DMS79 treated with DMSO at 0.1 percent for 48 hours (cell line): Measurements from ENCODE around the gene MYCN.

Experiments used
- DNase-seq: peaks from one replicate; lab custom pipeline; 2025; lab: John Stamatoyannopoulos, UW

MYCN gene

DNA sequence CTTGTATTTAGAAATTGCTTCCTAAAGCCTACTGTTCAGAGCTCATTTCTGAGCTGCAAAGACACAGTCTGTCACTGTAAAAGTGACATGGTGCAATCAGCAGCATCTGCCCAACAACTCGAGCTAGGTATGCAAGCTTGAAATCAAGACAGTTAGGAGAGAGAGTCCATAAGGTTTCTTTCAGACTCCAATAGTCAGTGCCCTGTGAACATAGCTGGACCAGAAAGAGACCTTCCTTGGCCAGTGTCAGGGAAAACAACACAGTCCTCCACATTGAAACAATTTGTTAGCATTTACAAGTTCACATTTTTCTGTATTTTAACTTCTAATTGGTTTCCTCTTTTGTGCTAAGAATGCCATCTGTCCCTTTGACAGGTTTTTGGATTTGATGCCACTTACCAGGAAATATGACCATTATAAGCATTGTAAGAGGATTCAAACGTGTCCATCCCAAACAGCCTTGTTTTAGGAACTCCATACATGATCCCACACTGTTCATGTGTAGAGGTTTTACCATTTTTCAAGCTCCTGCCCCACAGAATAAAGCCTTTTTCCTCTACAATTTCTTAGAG, 8.9 kb upstream of the MYCN start:
- no peak for DNase-seq

DNA sequence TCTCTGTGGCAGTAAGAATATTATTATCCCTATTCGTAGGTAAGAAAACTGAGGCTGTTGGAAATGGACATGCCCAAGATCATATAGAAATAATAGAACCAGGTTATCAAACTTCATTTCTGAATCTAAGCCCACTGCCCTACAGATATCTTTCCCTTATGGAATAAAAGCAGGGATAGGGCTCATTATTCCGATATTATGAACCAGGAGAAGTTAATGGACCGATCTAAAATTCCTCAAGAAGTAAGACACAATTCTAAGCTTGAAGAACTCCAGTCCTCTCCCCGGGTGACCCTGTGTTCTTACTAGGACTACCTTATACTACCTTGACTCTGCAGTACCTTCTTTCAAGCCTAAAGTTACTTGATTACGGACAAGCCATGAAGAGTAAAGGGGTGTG, 8.4 kb upstream of the MYCN start:
- DNase-seq, result no peak

DNA sequence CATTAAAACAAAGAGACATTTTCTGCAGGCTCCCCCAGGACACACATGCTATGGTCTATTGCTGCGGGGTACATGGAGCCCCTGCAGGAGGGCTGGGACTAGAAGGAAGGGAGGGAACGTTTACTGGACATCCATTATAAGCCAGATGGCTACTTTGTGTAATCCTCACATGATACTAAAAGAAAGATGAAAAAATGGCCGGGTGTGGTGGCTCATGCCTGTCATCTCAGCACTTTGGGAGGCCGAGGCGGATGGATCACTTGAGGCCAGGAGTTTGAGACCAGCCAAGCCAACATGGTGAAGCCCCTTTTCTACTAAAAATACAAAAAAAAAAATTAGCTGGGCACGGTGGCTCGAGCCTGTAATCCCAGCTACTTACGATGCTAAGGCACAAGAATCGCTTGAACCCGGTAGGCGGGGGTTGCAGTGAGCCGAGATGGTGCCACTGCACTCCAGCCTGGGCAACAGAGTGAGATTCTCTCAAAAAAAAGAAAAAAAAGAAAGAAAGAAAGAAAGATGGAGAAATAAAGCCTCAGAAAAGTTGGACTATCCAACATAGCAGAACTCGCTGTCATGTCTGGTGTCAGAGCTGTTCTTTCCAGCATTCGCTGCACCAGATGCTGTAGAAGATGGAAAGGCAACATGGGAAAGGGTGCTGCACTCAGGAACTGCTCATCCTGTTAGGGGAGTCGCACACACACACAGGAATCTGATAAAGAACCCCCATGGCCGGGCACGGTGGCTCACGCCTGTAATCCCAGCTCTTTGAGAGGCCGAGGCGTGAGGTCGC, 7.8 kb upstream of the MYCN start:
- no peak for DNase-seq

DNA sequence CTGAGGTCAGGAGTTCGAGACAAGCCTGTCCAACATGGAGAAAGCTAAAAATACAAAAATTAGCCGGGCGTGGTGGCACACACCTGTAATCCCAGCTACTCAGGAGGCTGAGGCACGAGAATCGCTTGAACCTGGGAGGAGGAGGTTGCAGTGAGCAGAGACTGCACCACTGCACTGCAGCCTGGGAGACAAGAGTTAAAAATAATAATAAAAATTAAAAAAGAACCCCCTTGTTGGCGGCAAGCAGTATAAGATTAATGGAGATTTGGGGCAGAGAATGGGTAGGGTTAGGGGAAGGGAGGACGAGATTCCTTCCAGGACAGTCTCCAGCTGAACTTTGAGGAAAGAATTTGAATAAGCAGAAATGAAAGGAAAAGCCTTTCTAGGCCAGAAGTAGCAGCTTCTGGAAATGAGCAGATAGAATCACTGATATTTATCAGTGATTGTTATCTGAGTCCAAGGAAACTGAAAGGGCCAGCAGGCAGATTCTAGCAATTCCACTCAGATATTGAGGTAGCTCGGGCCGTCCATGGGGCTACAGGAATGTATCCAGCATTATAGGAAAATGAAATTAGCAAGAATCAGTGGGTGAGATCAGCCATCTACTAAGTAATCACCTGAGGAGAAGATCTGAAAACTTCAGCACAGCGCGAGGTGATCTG, 7.0 kb upstream of the MYCN start:
- no peak for DNase-seq

DNA sequence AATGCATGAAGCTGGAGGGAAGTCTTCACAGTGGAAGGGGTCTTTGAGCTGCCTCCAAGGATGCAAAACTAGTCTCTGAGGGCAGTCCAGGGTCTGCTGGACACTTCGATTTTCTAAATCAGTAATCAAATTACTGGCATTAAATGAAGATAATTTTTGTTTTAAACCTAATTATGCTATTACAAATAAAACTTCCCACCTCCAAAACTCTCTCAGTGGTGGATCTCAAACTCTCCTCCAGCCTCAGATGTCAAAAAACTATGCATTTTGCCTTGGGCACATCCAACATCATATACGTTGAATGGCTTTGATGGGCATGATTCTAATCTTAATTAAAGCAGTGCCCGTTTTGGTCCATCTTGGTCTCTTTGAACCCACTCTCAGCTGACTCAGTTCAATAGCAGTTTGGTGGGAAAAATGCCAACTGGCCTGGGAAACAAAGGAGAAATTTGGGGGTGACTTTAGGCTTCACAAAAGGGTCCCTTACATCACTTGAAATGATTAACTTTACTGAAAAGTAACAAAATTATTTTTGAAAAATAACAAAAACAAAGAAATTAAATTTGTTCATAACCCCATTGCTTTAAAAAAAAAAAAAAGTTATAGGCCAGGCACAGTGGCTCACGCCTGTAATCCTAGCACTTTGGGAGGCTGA, 5.9 kb upstream of the MYCN start:
- no peak for DNase-seq

DNA sequence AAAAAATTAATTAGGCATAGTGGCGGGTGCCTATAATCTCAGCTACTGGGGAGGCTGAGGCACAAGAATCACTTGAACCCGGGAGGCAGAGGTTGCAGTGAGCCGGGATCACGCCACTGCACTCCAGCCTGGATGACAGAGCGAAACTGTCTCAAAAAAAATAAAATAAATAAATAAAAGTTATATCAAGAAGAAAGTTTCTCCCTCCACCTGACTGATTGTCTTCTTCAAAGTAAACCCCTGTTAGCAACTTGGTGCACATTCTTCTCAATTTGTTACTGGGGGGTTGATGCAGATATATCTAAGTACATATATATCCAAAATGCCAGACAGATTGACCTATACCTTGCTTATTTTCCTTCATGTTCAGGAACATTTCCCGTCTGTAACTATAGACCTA, 5.2 kb upstream of the MYCN start:
- no peak for DNase-seq

DNA sequence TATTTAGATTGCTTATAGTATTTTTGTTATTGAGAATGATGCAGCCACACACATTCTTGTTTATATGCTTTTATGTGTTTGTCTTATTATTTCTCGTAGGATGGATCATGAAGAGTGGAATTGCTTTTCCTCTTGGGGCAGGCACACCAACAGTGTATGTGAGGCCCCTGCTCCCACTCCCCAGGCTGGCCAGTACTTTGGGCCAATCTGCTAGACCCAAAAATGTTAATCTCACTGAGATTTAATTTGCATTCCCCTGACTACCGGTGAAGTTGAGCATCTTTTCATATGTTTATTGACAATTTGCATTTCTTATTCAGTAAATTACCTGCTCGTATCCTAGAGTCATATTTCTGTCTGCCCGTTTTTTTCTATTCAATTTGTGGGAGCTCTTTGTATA, 4.7 kb upstream of the MYCN start:
- no peak for DNase-seq

DNA sequence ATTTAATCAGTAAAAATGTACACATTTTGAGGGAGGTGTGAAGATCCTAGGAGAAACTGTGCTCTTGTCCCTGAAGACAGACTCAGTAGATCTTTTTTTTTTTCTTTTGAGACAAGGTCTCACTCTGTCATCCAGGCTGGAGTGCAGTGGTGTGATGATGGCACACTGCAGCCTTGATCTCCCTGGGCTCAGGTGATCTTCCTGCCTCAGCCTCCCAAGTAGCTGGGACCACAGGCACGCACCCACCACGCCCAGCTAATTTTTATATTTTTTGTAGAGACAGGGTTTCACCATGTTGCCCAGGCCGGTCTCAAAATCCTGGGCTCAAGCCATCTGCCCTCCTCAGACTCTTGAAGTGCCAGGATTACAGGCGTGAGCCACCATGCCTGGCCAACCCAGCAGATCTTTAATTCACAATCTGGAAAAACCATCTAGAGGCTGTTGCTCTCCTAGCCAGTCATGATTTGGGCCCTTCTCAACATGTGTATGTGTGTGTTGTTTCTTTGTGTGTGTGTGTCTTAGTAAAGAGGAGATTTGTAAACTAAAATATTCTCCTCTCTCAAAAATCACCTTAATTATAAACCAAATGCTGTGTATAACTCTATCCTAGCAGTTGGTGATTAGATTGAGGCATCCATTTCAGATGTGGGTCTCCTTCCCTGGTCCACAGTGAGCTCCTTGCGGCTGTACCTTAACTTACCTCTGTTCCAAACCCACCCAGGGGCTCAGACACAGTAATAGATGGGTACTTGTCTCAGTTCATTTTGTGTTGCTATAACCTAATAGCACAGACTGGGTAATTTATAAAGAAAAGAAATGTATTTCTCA, 3.9 kb upstream of the MYCN start:
- DNase-seq, result no peak

DNA sequence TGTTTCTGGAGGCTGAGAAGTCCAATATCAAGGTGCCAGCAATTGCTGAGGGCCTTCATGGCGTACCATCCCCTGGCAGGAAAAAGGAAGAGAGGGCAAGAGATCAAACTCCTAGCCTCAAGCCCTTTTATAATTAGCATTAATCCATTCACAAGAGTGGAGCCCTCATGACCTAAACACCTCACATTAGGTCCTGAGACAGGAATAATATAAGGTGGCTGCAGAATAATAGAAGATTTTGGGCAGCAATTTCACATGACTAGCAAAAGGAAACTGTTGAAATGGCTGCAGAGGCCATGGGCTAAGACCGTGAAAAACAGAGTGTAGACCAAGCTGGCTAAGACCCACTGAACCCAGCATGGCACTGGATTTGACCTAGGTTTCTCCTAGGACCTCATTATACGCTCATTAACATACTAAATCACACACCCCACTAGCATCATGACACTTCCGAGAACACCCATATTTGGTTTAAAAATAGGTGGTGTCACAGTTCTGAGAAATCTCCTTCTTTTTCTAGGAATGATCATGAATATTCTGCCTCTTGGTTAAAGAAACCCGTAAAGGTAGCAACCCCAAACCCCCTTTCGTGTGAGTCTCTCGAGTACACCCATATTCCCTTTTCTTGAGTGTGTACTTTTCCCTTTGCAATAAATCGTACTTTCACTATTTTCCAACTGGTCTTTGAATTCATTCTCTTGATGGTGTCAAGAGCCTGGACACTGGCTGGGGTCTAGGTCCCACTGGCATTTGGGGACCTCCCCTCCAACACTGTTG, 3.1 kb upstream of the MYCN start:
- no peak for DNase-seq

DNA sequence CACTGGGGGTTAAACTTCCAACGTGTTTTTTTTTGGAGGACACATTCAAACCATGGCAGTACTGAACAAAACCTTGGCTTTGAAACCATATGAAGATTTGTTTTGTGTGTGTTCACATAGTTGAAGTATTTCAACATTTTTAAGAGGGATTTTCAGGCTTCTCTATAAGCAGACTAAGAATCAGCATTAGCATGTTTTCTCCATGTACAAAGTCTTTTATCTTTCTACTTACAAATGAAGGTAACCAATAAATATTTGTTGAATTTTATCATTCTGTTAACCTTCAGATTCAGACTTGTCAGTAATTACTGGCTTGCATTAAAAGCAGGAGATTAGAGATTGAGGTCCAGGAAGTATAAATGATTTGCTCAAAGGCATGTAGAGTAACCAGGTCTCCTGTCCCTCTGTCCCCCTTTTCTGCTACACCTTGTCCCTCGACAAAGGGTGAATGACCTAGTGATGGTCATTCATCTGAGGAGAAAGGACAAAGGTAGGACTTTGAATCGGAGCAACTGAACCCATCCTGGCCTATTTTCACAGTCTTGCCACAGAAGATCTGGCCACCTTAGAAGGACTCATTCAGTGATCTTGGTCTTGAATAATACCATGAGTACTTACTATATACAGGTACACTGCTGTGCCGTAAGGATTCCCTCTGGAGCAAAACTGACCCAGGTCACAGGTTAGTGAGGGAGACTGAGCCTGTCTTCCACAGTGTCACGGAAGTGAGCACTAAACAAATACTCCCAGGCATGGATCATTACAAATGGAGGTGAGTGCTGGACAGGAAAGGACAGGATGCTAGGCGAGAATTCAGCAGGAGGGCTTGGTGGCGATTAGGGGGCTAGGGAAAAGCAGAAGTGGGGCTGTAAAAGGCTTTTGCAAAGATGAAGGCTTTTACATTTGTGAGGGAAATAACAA, 2.2 kb upstream of the MYCN start:
- no peak for DNase-seq

DNA sequence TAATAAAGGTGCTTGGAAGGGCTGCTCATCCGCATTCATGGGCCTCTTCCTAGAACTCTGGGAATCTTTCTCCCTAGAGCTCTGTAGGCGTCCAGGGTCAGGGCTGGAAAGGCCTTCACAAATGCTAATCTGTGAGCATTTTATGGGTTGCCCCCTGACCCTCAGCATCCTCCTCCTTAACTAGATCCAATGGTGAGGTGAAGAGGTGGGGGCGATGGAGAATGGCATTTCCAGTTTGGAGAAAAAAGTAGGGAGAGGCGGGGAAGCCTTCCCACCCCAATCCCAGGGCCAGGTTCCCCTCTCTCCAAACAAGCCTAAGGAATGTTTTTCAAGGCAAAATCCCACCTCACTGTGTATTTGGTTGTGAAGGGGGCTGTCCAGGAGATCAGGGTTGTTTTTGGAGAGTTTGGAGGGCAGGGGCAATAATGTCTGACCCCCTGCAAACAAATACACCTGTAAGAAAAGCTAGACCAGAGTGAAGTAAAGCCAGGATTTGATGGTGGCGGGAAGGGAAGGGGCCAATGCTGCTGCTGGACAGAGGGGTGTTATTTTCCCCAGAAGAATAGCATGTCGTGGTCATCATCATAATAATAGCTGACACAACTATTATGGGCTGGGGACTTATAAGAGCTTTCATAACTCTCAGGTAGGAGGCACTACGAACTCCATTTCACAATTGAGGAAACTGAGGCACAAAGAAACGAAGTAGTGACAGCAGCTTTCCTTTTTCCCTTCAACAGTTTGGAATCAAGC, 1.4 kb upstream of the MYCN start:
- DNase-seq, result no peak

DNA sequence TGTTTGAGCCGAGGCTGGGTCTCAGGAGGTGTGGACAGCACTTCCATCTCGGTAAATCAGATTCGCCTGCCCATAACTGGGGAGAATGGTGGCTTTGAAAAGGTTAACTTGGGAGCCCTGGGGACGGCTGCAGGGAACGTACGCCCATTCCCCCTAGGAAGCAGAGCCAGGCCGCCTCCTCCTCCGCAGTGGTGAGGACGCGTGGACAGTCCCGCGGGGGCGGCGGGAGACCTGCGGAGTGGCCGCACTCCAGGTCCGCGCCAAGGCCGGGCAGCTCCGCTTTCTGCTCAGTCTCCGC, 845 bp upstream of the MYCN start:
- no peak for DNase-seq

DNA sequence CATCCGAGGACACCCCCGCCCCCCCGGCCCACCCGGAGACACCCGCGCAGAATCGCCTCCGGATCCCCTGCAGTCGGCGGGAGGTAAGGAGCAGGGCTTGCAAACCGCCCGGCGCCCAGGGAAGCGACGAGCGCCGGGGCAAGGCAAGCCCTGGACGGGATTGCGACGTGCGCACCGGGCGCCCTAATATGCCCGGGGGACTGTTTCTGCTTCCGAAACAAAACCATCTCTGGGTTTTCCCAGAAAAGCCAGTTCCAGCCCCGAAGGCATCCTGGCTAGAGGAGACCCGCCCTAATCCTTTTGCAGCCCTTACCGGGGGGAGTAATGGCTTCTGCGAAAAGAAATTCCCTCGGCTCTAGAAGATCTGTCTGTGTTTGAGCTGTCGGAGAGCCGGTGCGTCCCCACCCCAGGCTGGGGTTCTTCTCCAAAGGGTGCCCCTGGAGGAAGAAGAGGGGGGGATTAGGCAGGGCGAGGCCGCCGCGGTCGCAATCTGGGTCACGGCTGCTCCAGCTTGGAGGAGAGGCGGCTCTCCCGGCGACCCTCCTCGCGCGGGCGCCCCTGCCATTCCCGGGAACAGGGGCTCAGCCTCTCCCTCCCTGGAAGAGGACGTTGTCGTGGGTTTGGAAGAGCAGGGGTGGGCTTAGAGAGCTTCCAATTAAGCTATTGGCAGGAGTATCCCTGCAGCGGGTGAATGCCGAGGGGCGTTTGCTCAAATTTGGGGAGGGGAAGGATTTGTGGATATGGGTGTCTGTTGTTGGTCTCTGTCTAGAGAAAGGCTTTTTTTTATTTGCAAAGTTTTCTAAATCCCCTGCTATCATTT, 521 bp downstream of the MYCN start:
- peak; percentile 56 for DNase-seq

DNA sequence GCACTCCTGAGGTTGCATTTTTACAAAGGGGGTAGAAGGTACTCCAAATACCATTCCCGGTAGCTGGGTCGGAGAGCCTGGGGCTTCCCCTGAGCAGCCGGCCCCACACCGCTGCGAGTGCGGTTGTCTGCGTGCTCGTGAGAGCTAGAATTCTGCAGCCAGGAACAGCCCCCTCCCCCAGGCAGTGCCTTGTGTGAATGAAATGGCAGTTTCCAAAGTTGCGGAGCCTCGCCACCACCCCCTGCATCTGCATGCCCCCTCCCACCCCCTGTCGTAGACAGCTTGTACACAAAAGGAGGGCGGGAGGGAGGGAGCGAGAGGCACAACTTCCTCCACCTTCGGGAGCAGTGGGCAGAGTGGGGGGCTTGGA, 1.1 kb downstream of the MYCN start:
- peak; percentile 38 for DNase-seq

DNA sequence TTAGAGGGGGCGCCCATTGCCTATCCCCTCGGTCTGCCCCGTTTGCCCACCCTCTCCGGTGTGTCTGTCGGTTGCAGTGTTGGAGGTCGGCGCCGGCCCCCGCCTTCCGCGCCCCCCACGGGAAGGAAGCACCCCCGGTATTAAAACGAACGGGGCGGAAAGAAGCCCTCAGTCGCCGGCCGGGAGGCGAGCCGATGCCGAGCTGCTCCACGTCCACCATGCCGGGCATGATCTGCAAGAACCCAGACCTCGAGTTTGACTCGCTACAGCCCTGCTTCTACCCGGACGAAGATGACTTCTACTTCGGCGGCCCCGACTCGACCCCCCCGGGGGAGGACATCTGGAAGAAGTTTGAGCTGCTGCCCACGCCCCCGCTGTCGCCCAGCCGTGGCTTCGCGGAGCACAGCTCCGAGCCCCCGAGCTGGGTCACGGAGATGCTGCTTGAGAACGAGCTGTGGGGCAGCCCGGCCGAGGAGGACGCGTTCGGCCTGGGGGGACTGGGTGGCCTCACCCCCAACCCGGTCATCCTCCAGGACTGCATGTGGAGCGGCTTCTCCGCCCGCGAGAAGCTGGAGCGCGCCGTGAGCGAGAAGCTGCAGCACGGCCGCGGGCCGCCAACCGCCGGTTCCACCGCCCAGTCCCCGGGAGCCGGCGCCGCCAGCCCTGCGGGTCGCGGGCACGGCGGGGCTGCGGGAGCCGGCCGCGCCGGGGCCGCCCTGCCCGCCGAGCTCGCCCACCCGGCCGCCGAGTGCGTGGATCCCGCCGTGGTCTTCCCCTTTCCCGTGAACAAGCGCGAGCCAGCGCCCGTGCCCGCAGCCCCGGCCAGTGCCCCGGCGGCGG, 1.7 kb downstream of the MYCN start:
- DNase-seq, result peak; percentile 42

DNA sequence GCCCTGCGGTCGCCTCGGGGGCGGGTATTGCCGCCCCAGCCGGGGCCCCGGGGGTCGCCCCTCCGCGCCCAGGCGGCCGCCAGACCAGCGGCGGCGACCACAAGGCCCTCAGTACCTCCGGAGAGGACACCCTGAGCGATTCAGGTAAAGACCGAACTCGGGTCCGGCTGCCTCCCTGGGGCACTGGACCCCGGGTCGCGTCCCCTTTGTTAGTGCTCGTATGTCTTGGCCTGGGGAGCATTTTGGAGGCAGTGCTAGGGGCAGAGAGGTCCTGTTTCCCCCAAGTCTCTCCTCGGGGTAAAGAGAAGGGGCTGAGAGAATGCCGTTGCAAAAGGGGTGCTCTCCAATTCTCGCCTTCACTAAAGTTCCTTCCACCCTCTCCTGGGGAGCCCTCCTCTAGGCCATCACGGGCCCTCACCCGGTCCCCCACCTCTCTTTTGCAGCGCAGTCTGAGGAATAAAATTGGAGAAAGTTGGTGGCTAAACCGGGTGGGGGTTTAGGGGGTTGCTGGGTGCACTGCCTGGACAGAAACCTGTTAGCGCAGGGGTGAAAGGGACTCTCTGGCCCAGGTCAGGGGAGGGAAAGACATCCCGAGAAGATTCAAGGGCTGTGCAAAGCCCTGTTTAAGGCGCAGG, 2.5 kb downstream of the MYCN start:
- DNase-seq, result no peak
